SW480 (cell line): Measurements from ENCODE around the gene CDH3.

Source experiments
- DNase-seq: peaks from one replicate; pipeline ENCODE4 v3.0.0-alpha.2; 2016; ENCODE audit warnings: low spot score

The CDH3 gene

GRCh38 chr16:68651136-68651535 lies 6.0 kb downstream of the CDH3 start:
- no peak for DNase-seq

GRCh38 chr16:68652659-68653058 lies 7.5 kb downstream of the CDH3 start:
- no peak for DNase-seq

GRCh38 chr16:68655806-68656205 lies 10.7 kb downstream of the CDH3 start:
- DNase-seq, result no peak

GRCh38 chr16:68656751-68657150 lies 11.6 kb downstream of the CDH3 start:
- DNase-seq, result no peak

GRCh38 chr16:68658341-68658973 lies 13.3 kb downstream of the CDH3 start:
- no peak for DNase-seq

GRCh38 chr16:68658974-68659360 lies 13.9 kb downstream of the CDH3 start:
- DNase-seq, result no peak

- no peak for DNase-seq
Observed at GRCh38 chr16:68659412-68660358, 14.6 kb downstream of the CDH3 start.

- no peak for DNase-seq
Observed at GRCh38 chr16:68660359-68660795, 15.3 kb downstream of the CDH3 start.

GRCh38 chr16:68662035-68662434 lies 16.9 kb downstream of the CDH3 start:
- DNase-seq, result no peak

- DNase-seq, result no peak
Observed at GRCh38 chr16:68664297-68664696, 19.2 kb downstream of the CDH3 start.

GRCh38 chr16:68665501-68665900 lies 20.4 kb downstream of the CDH3 start:
- DNase-seq, result no peak

- no peak for DNase-seq
Observed at GRCh38 chr16:68668266-68668665, 23.2 kb downstream of the CDH3 start.

- no peak for DNase-seq
Observed at GRCh38 chr16:68676113-68676860, 31.2 kb downstream of the CDH3 start.

GRCh38 chr16:68681038-68681437 lies 35.9 kb downstream of the CDH3 start:
- no peak for DNase-seq

GRCh38 chr16:68685685-68686478 lies 40.8 kb downstream of the CDH3 start:
- no peak for DNase-seq

GRCh38 chr16:68686905-68687304 lies 41.8 kb downstream of the CDH3 start:
- DNase-seq, result no peak

GRCh38 chr16:68689921-68690320 lies 44.8 kb downstream of the CDH3 start:
- no peak for DNase-seq

- DNase-seq, result no peak
Observed at GRCh38 chr16:68695575-68695974, 50.5 kb downstream of the CDH3 start.

GRCh38 chr16:68696514-68696913 lies 51.4 kb downstream of the CDH3 start:
- DNase-seq, result no peak

GRCh38 chr16:68698091-68698490 lies 53.0 kb downstream of the CDH3 start:
- no peak for DNase-seq

GRCh38 chr16:68700120-68700519 lies 55.0 kb downstream of the CDH3 start:
- DNase-seq, result no peak

GRCh38 chr16:68700831-68701230 lies 55.7 kb downstream of the CDH3 start:
- no peak for DNase-seq
